CD4-positive, alpha-beta T cell treated with Interleukin-2 at 100 ng/mL for 4 hours (primary cell): ENCODE measurements around the gene RAB28.

Source experiments
- DNase-seq: peaks from one replicate; pipeline ENCODE4 v3.0.0-alpha.2; 2020; ENCODE audit warnings: low spot score

The RAB28 gene

GRCh38 chr4:13509442-13509841, 25.3 kb upstream of the RAB28 start:
- no peak for DNase-seq

- no peak for DNase-seq
Measured at GRCh38 chr4:13504374-13504773, 20.2 kb upstream of the RAB28 start.

GRCh38 chr4:13498469-13498868, 14.3 kb upstream of the RAB28 start:
- DNase-seq = no peak

GRCh38 chr4:13496605-13497004, 12.5 kb upstream of the RAB28 start:
- DNase-seq = no peak

- DNase-seq = no peak
Measured at GRCh38 chr4:13495753-13496152, 11.6 kb upstream of the RAB28 start.

GRCh38 chr4:13493793-13494192, 9.7 kb upstream of the RAB28 start:
- no peak for DNase-seq

- DNase-seq = no peak
Measured at GRCh38 chr4:13492747-13493146, 8.6 kb upstream of the RAB28 start.

- no peak for DNase-seq
Measured at GRCh38 chr4:13484749-13485221, 645 bp upstream of the RAB28 start.

GRCh38 chr4:13483768-13484121, 395 bp downstream of the RAB28 start:
- peak; percentile 6 for DNase-seq

GRCh38 chr4:13483136-13483767, 888 bp downstream of the RAB28 start:
- DNase-seq = no peak

GRCh38 chr4:13481569-13481968, 2.6 kb downstream of the RAB28 start:
- DNase-seq = no peak

- DNase-seq = no peak
Measured at GRCh38 chr4:13478707-13479106, 5.4 kb downstream of the RAB28 start.

GRCh38 chr4:13478131-13478530, 6.0 kb downstream of the RAB28 start:
- DNase-seq = no peak

GRCh38 chr4:13476915-13477314, 7.2 kb downstream of the RAB28 start:
- peak; percentile 8 for DNase-seq

GRCh38 chr4:13476152-13476551, 8.0 kb downstream of the RAB28 start:
- DNase-seq = no peak

GRCh38 chr4:13471400-13471799, 12.7 kb downstream of the RAB28 start:
- DNase-seq = no peak

GRCh38 chr4:13470379-13470778, 13.8 kb downstream of the RAB28 start:
- DNase-seq = no peak

GRCh38 chr4:13464973-13465372, 19.2 kb downstream of the RAB28 start:
- DNase-seq = no peak

- no peak for DNase-seq
Measured at GRCh38 chr4:13464543-13464942, 19.6 kb downstream of the RAB28 start.

GRCh38 chr4:13461191-13461905, 22.8 kb downstream of the RAB28 start:
- DNase-seq = no peak

GRCh38 chr4:13455411-13455810, 28.7 kb downstream of the RAB28 start:
- DNase-seq = no peak

GRCh38 chr4:13454786-13455185, 29.4 kb downstream of the RAB28 start:
- no peak for DNase-seq

- DNase-seq = no peak
Measured at GRCh38 chr4:13452927-13453579, 31.1 kb downstream of the RAB28 start.
